HG02981 (cell line): ENCODE measurements around the gene HEATR3.

Source experiments
- ATAC-seq: cut with Tn5 transposase; IDR thresholded peaks from one replicate; pipeline ENCODE4 v1.9.1; 2021; ENCODE audit warnings: mild to moderate bottlenecking, moderate library complexity; ENCODE audit not compliant: unreplicated experiment

The HEATR3 gene

GRCh38 chr16:50065624-50066481, at the start of gene HEATR3:
TSS of gene HEATR3 (plus strand) at chr16:50065970. CDS start at chr16:50066132, 162 bp downstream.
- ATAC-seq, result peak; percentile 77

GRCh38 chr16:50017553-50017952, 48.2 kb upstream of the HEATR3 start:
- no peak for ATAC-seq

GRCh38 chr16:50021544-50021943, 44.2 kb upstream of the HEATR3 start:
- no peak for ATAC-seq

- no peak for ATAC-seq
Observed at GRCh38 chr16:50023641-50024040, 42.1 kb upstream of the HEATR3 start.

- ATAC-seq, result no peak
Observed at GRCh38 chr16:50024207-50024606, 41.6 kb upstream of the HEATR3 start.

- ATAC-seq, result peak; percentile 99
Observed at GRCh38 chr16:50024684-50025536, 40.9 kb upstream of the HEATR3 start, which contains the start of gene CNEP1R1. TSS of gene CNEP1R1 (plus strand) at chr16:50025225. CDS start at chr16:50025316, 91 bp downstream.

- peak; percentile 9 for ATAC-seq
Observed at GRCh38 chr16:50025537-50025931, 40.2 kb upstream of the HEATR3 start.

GRCh38 chr16:50027829-50028228, 37.9 kb upstream of the HEATR3 start:
- no peak for ATAC-seq

- ATAC-seq, result no peak
Observed at GRCh38 chr16:50035468-50035992, 30.2 kb upstream of the HEATR3 start.

GRCh38 chr16:50036426-50036825, 29.3 kb upstream of the HEATR3 start:
- ATAC-seq, result no peak

- no peak for ATAC-seq
Observed at GRCh38 chr16:50037662-50038220, 28.0 kb upstream of the HEATR3 start.

- no peak for ATAC-seq
Observed at GRCh38 chr16:50038286-50038685, 27.5 kb upstream of the HEATR3 start.

- ATAC-seq, result no peak
Observed at GRCh38 chr16:50038756-50039529, 26.8 kb upstream of the HEATR3 start.

- no peak for ATAC-seq
Observed at GRCh38 chr16:50040018-50040417, 25.8 kb upstream of the HEATR3 start.

GRCh38 chr16:50040710-50041109, 25.1 kb upstream of the HEATR3 start:
- no peak for ATAC-seq

- ATAC-seq, result no peak
Observed at GRCh38 chr16:50043358-50043757, 22.4 kb upstream of the HEATR3 start.

- ATAC-seq, result no peak
Observed at GRCh38 chr16:50045412-50045811, 20.4 kb upstream of the HEATR3 start.

GRCh38 chr16:50046853-50047252, 18.9 kb upstream of the HEATR3 start:
- no peak for ATAC-seq

GRCh38 chr16:50047864-50048263, 17.9 kb upstream of the HEATR3 start:
- ATAC-seq, result no peak

- ATAC-seq, result no peak
Observed at GRCh38 chr16:50050802-50051201, 15.0 kb upstream of the HEATR3 start.
